Measurements from ENCODE around the gene ABCD3.
"Not testable (repeated sequence)": the region's sequence is repeated elsewhere in the genome, so short reads cannot be mapped to it uniquely, and the experiment has no call there.

The ABCD3 gene

GRCh38 chr1:94416901-94417727 is 1.1 kb upstream of the ABCD3 start:
- peak; percentile 47 for DNase-seq

GRCh38 chr1:94417728-94417977 is 536 bp upstream of the ABCD3 start:
- no peak for DNase-seq

- DNase-seq = peak; percentile 56
These were observed 771 bp downstream of the ABCD3 start for GRCh38 chr1:94418664-94419655.

- no peak for DNase-seq
These were observed 4.1 kb downstream of the ABCD3 start for GRCh38 chr1:94422115-94422820.

GRCh38 chr1:94425821-94426484 is 7.8 kb downstream of the ABCD3 start:
- DNase-seq = peak; percentile 30

GRCh38 chr1:94426485-94426870 is 8.3 kb downstream of the ABCD3 start:
- not testable (repeated sequence) for DNase-seq

- no peak for DNase-seq
These were observed 10.3 kb downstream of the ABCD3 start for GRCh38 chr1:94428441-94428840.

GRCh38 chr1:94428927-94429528 is 10.8 kb downstream of the ABCD3 start:
- not testable (repeated sequence) for DNase-seq

GRCh38 chr1:94430066-94430465 is 11.9 kb downstream of the ABCD3 start:
- not testable (repeated sequence) for DNase-seq

GRCh38 chr1:94433866-94434265 is 15.7 kb downstream of the ABCD3 start:
- DNase-seq = no peak

GRCh38 chr1:94434365-94435045 is 16.3 kb downstream of the ABCD3 start:
- no peak for DNase-seq

GRCh38 chr1:94438692-94439276 is 20.6 kb downstream of the ABCD3 start:
- DNase-seq = no peak

GRCh38 chr1:94440088-94440487 is 21.9 kb downstream of the ABCD3 start:
- DNase-seq = no peak

- not testable (repeated sequence) for DNase-seq
These were observed 24.9 kb downstream of the ABCD3 start for GRCh38 chr1:94443067-94443466.

- DNase-seq = not testable (repeated sequence)
These were observed 26.6 kb downstream of the ABCD3 start for GRCh38 chr1:94444819-94445218.

GRCh38 chr1:94445733-94446132 is 27.5 kb downstream of the ABCD3 start:
- not testable (repeated sequence) for DNase-seq

- DNase-seq = not testable (repeated sequence)
These were observed 28.0 kb downstream of the ABCD3 start for GRCh38 chr1:94446177-94446576.

- DNase-seq = not testable (repeated sequence)
These were observed 30.6 kb downstream of the ABCD3 start for GRCh38 chr1:94448741-94449140.

- no peak for DNase-seq
These were observed 38.5 kb downstream of the ABCD3 start for GRCh38 chr1:94456736-94457135.

- no peak for DNase-seq
These were observed 44.4 kb downstream of the ABCD3 start for GRCh38 chr1:94462606-94463005.

All from NCI-H1092 treated with DMSO at 0.1 percent for 48 hours (cell line).